ENCODE data around the gene BTBD2.
A peak's percentile ranks its signal among the peaks of the same experiment; 100 is the strongest.

BTBD2 gene

DNA sequence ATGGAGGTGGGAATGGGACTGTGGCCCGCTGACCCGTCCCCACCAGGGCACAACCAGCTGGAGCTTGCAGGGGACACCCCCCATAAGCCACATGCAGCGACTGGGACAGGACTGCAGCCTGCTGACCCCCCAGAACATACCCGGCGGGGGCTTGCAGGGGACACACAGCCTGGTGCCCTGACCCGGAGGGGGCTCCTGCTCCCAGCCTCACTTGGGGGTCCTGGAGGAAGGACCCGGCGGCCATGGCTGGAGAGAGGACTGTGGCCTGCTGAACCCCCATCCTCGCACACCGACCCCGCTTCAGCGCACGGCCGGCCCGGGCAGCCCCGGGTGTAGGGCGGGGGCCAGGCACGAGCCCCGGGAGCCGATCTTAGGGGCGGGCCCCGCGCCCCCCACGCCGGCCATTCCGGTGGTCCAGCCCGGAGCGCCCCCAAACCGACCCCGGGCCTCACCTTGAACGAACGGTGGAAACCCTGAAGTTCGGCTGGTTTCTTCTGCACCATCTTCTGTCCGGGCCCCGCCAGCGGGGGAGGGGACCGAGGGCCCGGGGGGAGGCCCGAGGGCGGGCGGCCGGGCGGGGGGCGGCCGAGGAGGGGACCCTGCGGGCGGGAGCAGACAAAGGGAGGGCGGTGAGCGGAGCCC, 35.0 kb upstream of the BTBD2 start:
- DNase-seq, result no peak

DNA sequence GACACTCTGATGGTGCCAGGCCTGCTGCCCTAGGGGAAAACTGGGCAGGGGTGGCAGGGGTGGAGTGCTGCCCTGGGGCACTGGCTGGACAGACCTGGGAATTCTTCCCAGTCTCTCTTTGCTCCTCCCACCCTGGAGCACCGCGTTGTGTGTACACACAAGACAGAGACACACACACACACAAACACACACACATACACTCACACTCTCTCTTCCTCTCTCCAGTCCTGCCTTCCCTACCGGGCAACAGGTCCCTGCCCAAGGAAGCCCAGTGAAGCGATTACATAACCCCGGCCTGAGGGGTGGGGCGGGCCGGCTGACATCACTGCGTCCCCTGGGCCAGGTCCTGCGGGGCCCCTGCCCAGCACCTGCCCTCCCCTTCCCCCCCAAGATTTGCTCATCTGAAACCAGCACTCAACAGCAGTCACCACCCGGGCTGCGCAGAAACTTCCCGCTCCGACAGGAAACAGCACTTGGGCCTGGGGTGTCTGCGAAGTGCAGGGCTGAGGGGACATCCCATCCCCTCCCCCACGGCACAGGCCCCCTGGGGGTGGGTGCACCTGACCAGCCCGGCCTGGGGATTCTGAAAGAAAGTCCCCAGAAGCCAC, 34.3 kb upstream of the BTBD2 start:
- no peak for DNase-seq

DNA sequence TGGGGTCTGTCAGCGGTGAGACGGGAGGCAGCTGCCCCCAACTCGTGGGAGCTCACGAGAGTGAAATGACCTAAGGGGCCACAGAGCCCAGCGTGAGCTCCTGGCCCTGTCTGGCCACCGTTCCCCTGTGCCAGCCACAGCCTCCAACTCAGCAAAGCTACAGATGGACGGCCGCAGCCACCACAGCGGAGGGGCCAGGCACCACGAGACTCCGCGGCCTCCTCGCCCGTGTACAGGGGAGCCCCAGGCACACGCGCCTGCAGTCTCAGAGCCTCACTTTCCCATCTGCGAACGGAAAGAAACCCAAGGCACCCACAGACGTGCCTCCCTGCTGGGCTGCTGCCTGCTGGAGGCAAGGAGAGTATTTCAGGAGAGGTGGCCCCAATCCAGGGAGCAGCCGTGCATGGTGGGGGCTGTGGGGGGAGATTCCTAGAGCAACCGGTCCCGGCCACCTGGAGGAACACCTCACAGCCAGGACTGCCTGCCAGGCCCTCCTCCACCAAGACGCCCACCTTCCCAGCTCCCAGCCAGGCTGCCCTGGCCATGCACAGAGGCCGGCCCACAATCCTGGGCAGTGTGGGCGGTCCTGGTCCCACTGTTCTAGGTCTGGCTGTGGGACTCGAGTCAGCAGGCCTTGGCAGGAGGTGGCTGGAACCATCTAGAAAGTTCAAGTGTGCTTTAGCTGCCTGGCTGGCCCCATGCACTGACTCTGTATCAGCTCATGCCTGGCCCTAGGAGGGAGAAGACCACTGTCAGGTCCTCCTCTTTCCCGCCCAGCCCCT, 33.6 kb upstream of the BTBD2 start:
- DNase-seq, result no peak

DNA sequence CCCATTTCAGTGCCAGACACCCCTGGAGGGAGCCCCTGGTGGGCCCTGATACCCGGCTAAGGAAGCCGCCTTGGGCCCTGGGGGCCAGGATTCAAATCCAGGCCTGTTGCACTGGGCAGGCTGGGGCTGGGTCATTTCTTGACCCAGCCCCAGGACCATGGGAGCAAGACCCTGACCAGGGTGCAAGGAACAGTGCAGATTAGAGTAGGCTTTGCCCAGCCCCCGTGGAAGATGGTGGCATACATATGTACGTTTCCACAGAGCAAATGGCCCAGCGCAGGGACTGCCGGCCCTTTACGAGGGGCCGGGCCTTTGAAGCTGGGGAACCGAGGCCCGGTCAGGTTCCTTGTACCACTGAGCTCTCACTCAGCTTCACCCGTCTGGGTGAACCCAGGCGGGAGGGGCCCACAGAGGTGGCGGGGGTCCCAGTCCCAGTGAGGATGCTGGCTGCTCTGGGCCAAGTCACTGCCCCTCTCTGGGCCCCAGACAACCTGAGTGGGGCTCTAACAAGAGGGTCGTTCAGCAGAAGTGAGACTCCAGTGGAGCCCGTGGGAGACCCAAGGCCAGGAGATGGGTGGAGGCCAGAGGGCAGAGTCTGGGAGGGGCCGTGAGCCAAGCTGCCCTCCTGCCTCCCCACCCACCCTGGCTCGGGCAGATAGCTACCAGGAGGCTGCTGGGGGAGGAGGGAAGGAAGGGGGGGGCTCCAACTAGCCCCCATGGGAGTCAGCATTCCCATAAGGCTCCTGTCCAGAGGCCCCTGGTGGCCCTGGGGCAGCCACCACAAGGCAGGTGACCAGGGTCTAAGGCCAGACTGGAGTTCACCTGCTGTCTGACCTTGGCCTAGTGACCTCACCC, 32.8 kb upstream of the BTBD2 start:
- no peak for DNase-seq

DNA sequence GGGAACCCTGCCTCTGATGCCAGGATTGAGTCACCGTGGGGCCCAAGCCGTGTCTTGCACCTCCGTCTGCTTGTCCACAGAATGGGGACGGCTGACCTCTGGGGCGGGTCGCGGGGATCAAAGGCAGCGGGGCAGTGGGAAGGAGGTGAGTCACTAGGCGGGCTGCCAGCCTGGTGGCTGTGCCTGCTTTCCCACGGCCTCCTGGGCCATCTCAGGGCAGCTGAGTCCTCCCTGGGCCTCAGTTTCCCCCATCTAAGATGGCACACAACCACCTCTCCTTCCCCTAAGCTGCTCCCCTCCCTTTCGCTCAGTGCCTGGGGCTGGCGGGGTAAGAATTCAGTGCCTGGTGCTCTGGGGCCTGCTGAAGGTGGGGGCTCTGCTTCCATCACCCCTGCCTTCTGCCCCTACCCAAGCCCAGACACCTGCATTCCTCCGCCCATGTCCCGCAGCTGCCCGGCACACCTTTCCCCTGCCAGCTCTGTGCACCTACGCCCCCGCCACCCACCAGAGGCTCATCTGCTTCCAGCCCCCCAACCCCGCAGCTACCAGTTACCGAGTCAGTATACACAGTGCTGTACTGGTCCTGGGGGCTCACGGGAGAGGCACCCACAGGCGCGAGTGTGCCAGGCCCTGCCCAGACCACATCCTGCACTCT, 32.1 kb upstream of the BTBD2 start:
- DNase-seq, result no peak

DNA sequence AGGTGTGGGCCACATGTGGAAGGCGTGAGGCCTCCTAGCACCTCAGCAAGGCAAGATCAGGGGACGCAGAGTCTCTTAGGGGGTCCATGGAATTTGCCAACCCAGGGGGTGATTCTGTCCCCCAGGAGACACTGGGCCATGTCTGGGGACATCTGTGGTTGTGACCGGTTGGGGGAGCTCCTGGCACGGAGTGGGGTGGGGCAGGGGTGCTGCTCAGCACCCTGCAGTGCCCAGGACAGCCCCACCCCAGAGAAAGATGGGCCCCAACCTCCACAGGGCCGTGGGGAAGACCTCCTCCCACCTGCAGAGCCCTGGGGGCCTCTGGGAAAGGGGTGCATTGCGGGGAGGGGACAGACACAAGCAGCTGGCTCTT, 31.5 kb upstream of the BTBD2 start:
- DNase-seq, result no peak

DNA sequence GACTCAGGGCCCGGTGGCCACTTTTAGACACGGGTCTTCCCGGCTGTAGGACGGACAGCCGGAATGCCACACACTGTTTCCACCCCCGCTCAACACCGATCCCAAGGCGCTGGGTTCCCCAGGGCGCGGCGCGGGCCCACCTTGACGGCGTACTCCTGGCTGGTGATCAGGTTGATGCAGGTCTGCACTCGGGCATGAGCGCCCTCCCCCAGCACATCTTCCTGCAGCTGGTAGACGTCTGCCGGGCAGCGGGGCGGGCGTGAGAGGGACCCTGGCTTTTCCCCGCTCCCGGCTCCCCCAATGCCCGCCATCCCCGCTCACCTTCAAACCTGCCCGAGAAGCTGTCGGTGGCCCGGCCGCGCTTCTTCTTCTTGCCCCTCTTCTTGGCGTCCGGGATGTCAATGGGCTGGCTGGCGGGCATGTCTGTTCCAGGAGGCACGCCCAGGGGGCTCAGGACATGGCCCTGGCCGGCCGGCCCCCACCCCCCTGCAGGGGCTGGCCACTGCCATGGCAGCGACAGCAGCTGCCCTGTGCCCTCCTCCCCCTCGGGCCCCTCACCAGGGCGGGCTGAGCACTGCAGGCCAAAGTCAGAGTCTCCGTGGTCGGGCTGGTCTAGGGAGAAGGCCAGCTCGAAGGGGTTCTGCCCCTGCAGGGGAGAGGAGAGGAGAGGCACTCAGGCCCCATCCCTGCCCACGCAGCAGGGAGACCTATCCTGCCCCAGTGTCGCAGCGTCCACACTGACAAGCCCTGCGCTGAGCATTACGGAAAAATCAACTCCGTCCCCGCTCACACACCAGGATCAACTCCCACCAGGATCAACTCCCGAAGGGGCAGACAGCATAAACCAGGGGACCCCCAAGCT, 30.8 kb upstream of the BTBD2 start:
- DNase-seq, result no peak

DNA sequence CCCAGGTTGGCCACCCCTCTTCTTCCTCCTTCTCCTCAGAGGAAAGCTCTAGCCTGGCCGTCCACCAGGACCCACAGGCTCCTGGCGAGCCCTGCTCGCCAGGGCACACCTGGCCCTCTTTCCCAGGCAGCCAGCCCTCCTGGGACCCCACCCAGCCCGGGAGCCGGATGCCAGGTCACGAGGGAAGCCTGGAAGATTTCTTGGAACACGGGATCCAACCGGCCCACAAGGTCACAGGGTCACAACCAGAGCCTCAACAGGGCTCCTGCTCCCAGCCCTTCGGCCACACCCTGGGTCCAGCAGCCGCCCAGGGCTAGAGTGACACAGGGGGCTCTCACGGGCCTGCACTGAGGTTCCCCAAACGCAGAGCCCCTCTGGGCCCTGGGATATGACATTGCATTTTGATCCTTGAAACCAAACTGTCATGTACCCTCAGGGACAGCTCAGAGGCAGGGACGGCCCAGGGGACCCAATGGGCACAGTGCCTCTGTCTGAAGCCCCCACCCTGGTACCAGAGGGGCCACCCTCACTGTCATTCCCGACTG, 30.1 kb upstream of the BTBD2 start:
- DNase-seq, result no peak

DNA sequence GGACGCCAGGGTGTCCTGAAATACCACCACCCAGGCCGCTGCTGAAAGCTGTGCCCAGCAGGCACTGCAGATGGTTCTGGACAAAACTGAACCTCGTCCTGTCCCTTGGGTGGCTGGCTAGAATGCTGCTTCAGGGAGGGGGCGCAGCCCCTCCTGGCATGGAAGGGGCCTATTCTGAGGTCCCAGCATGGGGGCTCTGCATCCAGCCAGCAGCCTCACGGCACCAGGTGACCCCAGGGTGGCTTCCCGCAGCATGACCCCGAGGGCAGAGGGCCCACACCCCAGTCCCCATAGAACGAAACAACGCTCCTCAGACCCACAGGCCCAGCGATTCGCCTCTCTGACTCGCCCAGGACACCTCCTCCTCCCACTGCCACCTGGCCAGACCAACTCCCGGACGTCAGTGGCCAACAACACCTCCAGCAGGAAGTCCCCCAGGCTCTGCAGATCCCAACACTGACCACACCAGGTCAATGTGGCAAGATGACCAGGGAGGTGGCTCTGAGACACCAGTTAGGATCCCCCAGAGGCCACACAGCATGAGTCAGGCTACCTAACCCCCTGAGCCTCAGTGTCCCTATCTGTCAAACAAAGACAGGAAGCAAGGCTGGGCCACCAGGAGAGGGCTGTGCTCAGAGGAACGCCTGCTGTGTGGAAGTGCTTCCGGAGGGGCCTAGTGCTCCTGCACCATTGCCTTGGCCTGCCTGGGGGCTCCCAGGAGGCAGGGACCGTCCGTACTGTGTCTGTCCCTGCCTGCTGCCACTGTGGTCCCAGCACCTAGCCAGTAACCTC, 29.4 kb upstream of the BTBD2 start:
- DNase-seq, result no peak

DNA sequence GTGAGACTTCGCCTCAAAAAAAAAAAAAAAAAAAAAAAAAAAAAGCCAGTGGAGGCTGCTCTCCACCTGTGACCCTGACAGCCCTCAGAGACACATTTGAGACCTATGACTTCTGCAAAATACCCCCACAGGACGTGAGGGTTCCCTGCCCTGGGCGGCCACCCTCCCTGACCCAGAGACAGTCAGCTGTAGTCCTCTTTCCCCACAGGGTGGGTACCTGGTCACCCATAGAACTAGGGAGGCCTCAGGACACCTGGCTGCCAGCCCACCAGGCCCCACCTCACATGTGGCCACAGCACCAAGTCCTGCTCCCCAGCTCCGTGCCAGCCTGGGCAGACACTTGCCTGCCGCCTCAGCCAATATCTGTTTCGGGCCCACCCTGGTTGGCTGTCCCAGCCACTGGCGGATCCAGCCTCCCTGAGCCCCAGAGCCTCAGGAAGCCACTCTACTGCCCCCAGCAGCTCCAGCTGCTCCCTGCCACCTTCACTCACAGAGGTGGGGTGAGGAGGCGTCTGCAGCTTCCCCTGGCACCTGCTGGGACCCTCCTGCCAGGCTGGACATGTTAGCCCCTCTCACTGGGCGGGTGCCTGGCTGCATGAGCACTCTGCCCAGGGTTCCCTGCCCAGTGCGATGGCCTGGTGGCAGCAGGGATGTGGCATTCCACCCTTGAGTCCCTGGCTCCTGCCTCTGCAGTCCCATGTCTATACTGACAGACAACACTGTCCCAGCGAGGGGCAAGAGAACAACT, 28.6 kb upstream of the BTBD2 start:
- DNase-seq, result no peak

DNA sequence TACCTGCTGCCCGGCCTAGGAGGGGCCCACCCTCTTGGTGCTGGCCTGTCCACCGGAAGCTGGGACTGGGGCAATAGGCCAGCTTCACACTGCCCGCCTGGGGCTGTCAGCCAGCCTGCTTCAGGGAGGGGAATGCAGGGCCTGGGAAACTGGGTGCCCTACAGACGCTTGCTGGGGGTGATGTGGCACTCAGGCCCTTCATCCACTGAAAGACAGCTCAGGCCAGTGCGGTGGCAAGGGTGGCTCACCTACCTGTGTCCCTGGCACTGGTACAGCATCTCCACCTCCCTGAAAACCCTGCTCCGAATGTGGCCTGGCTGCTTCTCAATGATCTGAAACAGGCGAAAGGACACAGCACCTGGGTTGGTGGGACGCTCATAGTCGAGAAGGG, 27.7 kb upstream of the BTBD2 start:
- DNase-seq, result no peak

DNA sequence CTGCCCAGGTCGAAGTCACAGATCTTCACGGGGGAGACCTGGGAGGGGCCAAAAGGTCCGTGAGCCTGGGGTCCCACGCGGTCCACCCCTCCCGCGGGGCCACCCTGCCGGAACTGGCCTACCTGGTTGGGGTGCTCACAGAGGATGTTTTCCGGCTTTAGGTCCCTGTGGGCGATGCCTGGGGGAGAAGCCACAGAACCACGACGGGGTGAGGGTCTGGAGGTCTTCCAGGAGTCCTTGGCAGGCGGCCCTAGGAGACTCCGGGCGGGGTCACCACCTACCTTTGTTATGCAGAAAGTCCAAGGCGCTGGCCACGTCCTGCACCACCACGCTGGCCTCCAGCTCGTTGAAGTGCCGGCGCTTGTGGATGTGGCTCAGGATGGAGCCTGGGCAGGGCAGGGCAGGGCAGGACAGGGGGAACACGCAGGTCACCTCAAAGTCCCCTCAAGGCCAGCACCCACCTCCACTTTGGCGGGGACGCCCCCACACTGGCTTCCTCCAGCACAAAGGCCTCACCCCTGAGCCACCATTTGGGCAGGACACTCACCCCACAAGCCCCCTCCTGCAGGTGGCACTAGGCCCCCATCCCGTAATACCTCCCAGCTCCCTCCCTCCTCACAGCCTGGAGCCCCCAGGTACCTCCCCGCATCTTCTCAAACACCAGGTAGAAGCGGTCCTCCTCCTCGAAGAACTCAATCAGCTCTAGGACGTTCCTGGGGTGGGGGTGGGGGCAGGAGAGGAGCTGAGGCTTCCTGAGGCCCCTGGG, 27.2 kb upstream of the BTBD2 start:
- DNase-seq, result no peak

DNA sequence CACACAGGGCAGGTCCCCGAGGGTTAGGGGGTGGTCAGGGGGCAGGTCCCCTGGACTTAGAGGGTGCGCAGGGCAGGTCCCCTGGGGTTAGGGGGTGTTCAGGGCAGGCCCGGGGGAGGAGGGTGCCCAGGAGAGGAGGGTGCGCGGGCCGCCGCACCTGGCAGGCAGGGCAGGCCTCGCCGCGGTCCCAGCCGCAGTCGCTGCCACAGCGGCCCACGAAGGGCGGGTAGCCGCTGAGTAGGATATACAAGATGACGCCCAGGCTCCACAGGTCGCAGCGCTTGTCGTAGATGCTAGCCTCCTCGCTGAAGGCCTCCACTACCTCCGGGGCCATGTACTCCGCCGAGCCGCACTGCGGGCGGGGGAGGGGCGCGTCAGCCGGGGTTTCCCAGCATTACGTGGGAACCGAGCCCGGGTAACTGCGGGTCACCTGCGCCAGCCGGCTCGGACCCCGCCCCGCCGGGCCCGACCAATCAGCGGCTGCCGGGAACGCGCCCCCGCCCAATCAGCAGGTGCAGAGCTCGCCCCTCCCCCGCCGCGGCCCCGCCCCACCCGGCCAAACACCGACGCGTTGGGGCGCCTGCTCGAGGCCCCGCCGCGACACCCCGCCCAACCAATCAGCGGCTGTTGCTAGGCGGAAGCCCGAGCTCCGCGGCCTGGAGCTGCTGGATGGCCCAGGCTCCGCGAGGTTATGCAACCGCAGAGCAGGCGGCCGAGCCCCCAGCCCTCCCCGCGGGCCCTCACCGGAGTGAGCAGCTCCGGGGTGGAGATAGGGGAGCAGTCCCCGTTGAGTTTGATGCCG, 26.4 kb upstream of the BTBD2 start:
- DNase-seq, result peak; percentile 95

DNA sequence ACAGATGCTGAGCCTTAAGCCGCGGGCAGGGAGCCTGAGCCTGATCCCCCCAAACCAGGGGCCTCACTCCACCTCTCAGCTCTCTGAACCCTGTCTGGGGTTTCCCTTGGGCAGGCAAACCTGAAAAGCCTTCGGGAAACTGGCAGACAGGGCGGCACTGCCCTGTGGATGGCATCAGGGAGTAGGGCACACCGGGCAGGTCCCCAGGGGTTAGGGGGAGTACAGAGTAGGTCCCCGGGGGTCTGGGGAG, 25.8 kb upstream of the BTBD2 start:
- DNase-seq, result no peak

DNA sequence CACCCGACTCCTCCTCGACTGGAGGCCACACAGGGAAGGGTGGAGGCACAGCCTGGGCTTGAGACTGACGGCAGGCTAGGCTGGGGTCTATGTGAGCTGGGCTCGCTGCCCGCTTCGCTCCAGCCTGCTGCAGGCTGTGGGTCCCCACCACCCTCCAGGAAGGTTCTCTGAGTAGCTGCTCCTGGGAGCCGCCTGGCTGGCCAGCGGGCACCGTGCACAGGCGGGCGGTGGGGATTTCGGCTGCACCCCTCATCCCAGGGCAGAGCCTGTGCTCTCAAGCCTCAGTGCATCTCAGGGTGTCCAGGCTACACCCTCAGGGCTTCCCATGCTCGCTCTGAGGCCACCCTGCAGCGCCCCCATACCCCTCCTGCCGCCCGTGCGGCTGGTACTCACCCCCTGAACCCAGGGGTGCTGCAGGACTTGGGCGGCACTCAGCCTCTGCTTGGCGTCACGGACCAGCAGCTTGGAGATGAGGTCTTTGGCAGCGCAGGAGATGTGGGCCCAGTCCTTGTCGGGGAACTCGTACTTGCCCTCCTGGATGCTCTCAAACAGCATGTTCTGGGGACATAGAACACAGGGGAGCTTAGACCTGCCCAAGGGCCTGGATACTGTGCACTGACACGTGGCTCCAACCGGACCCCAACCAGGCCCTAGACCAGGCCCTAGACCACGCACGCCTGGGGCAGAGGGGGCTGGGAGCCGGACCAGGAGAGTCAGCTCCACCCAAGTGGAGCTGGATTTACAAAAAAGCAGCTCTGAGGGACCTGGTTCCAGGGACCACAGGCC, 25.3 kb upstream of the BTBD2 start:
- no peak for DNase-seq

DNA sequence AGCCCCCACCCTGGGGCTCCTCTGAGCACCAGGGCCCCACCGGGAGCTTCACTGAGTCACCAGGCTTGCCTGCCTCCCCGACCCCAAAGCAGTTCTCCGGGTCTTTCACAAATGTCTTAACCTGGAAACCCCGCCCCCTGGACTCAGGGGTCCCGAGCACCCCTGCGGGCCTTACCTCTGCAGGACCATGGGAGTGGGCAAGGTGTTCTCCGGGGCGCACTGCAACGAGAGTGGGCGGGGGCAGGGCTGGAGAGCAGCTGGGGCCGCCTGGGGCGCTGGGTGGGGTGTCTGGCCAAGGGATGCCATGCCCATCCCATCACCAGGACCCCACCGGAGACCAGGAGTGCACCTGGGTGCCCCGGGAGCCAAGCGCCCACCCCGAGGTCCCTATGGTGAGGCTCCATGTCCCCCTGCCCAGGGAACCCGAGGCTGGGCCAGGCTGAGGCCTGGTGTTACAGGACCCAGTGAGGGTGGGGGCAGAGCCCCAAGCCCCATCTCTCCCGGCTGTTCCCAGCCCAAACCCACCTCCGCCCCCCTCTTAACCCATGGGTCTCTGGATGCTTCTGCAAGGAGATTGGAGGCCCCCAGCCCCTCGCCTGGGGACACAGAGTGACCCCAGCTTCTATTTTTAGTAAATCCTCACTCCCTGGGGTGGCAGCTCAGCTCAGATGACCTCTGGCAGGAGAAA, 24.6 kb upstream of the BTBD2 start:
- DNase-seq, result no peak

Measured in NCI-H2171 treated with DMSO at 0.1 percent for 48 hours (cell line).